H1 (cell line): Measurements from ENCODE around the gene STX18. TPM values are rescaled to one million over a fixed set of nuclear protein-coding genes. Genes with fewer than 3 reads are reported as not detected.

Source experiments
- CTCF ChIA-PET: fragments of 300-600 bp; sonication (Branson Sonifier 250); formaldehyde crosslinking; loops from one replicate; lab custom pipeline; 2021; ENCODE audit not compliant: partially characterized antibody; lab: Charles Lee
- POLR2A ChIA-PET: fragments of 300-600 bp; sonication (Branson Sonifier 250); formaldehyde crosslinking; loops from one replicate; lab custom pipeline; 2021; ENCODE audit warnings: inconsistent platforms; ENCODE audit not compliant: partially characterized antibody; lab: Charles Lee
- DNase-seq, 2 experiments: peaks; one replicate each; pipeline versions ENCODE4 v3.0.0 to v3.0.0-alpha.2; 2010 to 2022; ENCODE audit warnings: low spot score in 2 of 2, low read depth in 1 of 2, mixed read lengths in 1 of 2
- FAIRE-seq: peaks from 2 replicates; lab custom pipeline; 2011; peaks lifted over from hg19 to GRCh38; lab: Jason Lieb, UNC
- H2AFZ ChIP-seq: 2 replicates; pipeline ENCODE4 v1.8.1; 2012; ENCODE audit warnings: low read length, inconsistent platforms
- H2AK5ac ChIP-seq: 2 replicates; pipeline ENCODE4 v1.6.1; 2013; ENCODE audit warnings: low read depth, low read length
- H2BK120ac ChIP-seq: replicated peaks from 2 replicates; pipeline ENCODE3; 2013; ENCODE audit warnings: low read depth, low read length, inconsistent platforms
- H2BK12ac ChIP-seq: 2 replicates; pipeline ENCODE4 v1.6.1; 2013; ENCODE audit warnings: low read depth, low read length
- H2BK15ac ChIP-seq: 2 replicates; pipeline ENCODE4 v1.6.1; 2013; ENCODE audit warnings: low read length
- H2BK20ac ChIP-seq: 2 replicates; pipeline ENCODE4 v1.6.1; 2013; ENCODE audit warnings: low read length
- H2BK5ac ChIP-seq: 2 replicates; pipeline ENCODE4 v1.6.1; 2013; ENCODE audit warnings: low read depth, low read length
- H3K14ac ChIP-seq: 2 replicates; pipeline ENCODE4 v1.6.1; 2013; ENCODE audit warnings: inconsistent platforms; ENCODE audit not compliant: insufficient read length
- H3K18ac ChIP-seq: 2 replicates; pipeline ENCODE4 v1.6.1; 2013; ENCODE audit warnings: low read length; ENCODE audit errors: extremely low read depth
- H3K23ac ChIP-seq: 2 replicates; pipeline ENCODE4 v1.6.1; 2013; ENCODE audit warnings: inconsistent platforms; ENCODE audit not compliant: insufficient read length
- H3K23me2 ChIP-seq: 2 replicates; pipeline ENCODE4 v1.6.1; 2013; ENCODE audit warnings: low read depth, low read length
- H3K27ac ChIP-seq: 2 replicates; pipeline ENCODE4 v1.6.1; 2011; ENCODE audit warnings: low read depth, low read length, inconsistent platforms
- H3K27me3 ChIP-seq, 4 experiments: replicated peaks in 1 of 4; 1 replicate in 1 of 4; 2 replicates in 3 of 4; pipeline versions ENCODE4 v1.6.1 to v1.8.1; 2011 to 2013; ENCODE audit warnings: low read length in 3 of 4, mild to moderate bottlenecking in 3 of 4, inconsistent platforms in 2 of 4, mixed read lengths in 2 of 4, moderate library complexity in 1 of 4; ENCODE audit not compliant: control insufficient read depth in 3 of 4, insufficient read depth in 3 of 4; ENCODE audit errors: extremely low read depth in 1 of 4
- H3K36me3 ChIP-seq, 4 experiments: 2 replicates each; pipeline versions ENCODE4 v1.6.1 to v1.8.1; 2011 to 2013; ENCODE audit warnings: mild to moderate bottlenecking in 4 of 4, low read length in 3 of 4, moderate library complexity in 2 of 4, control low read depth in 1 of 4, inconsistent platforms in 1 of 4; ENCODE audit not compliant: insufficient read depth in 4 of 4, control insufficient read depth in 2 of 4
- H3K4ac ChIP-seq: replicated peaks from 2 replicates; pipeline ENCODE3; 2013; ENCODE audit warnings: low read length, low read depth, mixed read lengths, inconsistent platforms; ENCODE audit not compliant: insufficient read length
- H3K4me1 ChIP-seq, 4 experiments: replicated peaks in 1 of 4; 1 replicate in 1 of 4; 2 replicates in 3 of 4; pipeline versions ENCODE4 v1.6.1 to v1.8.1; 2011 to 2013; ENCODE audit warnings: low read length in 3 of 4, inconsistent platforms in 2 of 4, mixed read lengths in 1 of 4; ENCODE audit not compliant: insufficient read depth in 4 of 4, control insufficient read depth in 3 of 4
- H3K4me2 ChIP-seq, 2 experiments: 2 replicates each; pipeline versions ENCODE4 v1.6.1 to v1.8.1; 2011 to 2013; ENCODE audit warnings: low read depth in 2 of 2, low read length in 2 of 2, control low read depth in 1 of 2, inconsistent platforms in 1 of 2, mild to moderate bottlenecking in 1 of 2; ENCODE audit not compliant: insufficient read depth in 1 of 2
- H3K4me3 ChIP-seq, 4 experiments: fragments of 200-600, 300-600 bp in 1 of 4; sonication (generic), shearing (Covaris generic), sonication (Bioruptor Twin) in 1 of 4; 2 replicates each; pipeline versions ENCODE4 v1.5.1 to v1.8.1; 2011 to 2016; ENCODE audit warnings: low read length in 4 of 4, low read depth in 3 of 4, control low read depth in 2 of 4, inconsistent platforms in 2 of 4, mild to moderate bottlenecking in 2 of 4, mixed read lengths in 1 of 4, moderate library complexity in 1 of 4; ENCODE audit not compliant: insufficient read depth in 2 of 4; ENCODE audit errors: extremely low read depth in 1 of 4
- H3K56ac ChIP-seq: replicated peaks from 2 replicates; pipeline ENCODE3; 2013; ENCODE audit warnings: low read depth, mild to moderate bottlenecking, mixed read lengths, low read length, inconsistent platforms; ENCODE audit not compliant: insufficient read length
- H3K79me1 ChIP-seq: 2 replicates; pipeline ENCODE4 v1.6.1; 2013; ENCODE audit warnings: low read depth, low read length, control low read depth
- H3K79me2 ChIP-seq, 2 experiments: 2 replicates each; pipeline versions ENCODE4 v1.6.1 to v1.8.1; 2012 to 2013; ENCODE audit warnings: low read length in 2 of 2, mild to moderate bottlenecking in 2 of 2, inconsistent platforms in 1 of 2; ENCODE audit not compliant: insufficient read depth in 2 of 2, control insufficient read depth in 1 of 2
- H3K9ac ChIP-seq, 4 experiments: replicated peaks in 1 of 4; 1 replicate in 1 of 4; 2 replicates in 3 of 4; pipeline versions ENCODE4 v1.6.1 to v1.8.1; 2011 to 2013; ENCODE audit warnings: low read depth in 3 of 4, low read length in 3 of 4, control low read depth in 2 of 4, mild to moderate bottlenecking in 2 of 4, moderate library complexity in 2 of 4, inconsistent platforms in 1 of 4; ENCODE audit errors: extremely low read depth in 1 of 4
- H3K9me3 ChIP-seq, 2 experiments: 2 replicates each; pipeline versions ENCODE4 v1.6.1 to v1.8.1; 2012 to 2013; ENCODE audit warnings: mild to moderate bottlenecking in 2 of 2, moderate library complexity in 2 of 2, control low read depth in 1 of 2, inconsistent platforms in 1 of 2, low read depth in 1 of 2, low read length in 1 of 2, mixed read lengths in 1 of 2; ENCODE audit not compliant: insufficient read depth in 2 of 2
- H4K20me1 ChIP-seq, 2 experiments: replicated peaks in 1 of 2; 2 replicates each; pipeline versions ENCODE3 to v1.8.1; 2011 to 2013; ENCODE audit warnings: inconsistent platforms in 2 of 2, low read length in 2 of 2, mild to moderate bottlenecking in 1 of 2; ENCODE audit not compliant: insufficient read depth in 2 of 2, control insufficient read depth in 1 of 2
- H4K5ac ChIP-seq: 2 replicates; pipeline ENCODE4 v1.6.1; 2013; ENCODE audit warnings: low read length, low read depth, mixed read lengths, inconsistent platforms; ENCODE audit not compliant: insufficient read length
- H4K8ac ChIP-seq: 2 replicates; pipeline ENCODE4 v1.8.0; 2013; ENCODE audit warnings: mild to moderate bottlenecking, moderate library complexity, low read length, inconsistent platforms; ENCODE audit not compliant: insufficient read depth; ENCODE audit errors: extremely low read depth
- H4K91ac ChIP-seq: replicated peaks from 2 replicates; pipeline ENCODE3; 2013; ENCODE audit warnings: low read length, mixed read lengths, inconsistent platforms; ENCODE audit not compliant: insufficient read length
- CEBPB ChIP-seq: IDR thresholded peaks from 2 replicates; pipeline ENCODE4 v1.6.1; 2012; ENCODE audit warnings: low read depth, low read length
- CTCF ChIP-seq, 3 experiments: IDR thresholded peaks; 1 replicate in 2 of 3; 2 replicates in 1 of 3; pipeline versions ENCODE4 v1.5.1 to v1.6.1; 2011; ENCODE audit warnings: low read length in 3 of 3, mild to moderate bottlenecking in 3 of 3, inconsistent platforms in 2 of 3, low read depth in 1 of 3, moderate library complexity in 1 of 3; ENCODE audit not compliant: insufficient read depth in 1 of 3; ENCODE audit errors: control extremely low read depth in 1 of 3
- GTF2F1 ChIP-seq: IDR thresholded peaks from 2 replicates; pipeline ENCODE4 v1.6.1; 2012; ENCODE audit warnings: low read depth, low read length, improper control_type of control experiment, borderline replicate concordance
- RAD21 ChIP-seq, 2 experiments: IDR thresholded peaks in 1 of 2; conservative IDR thresholded peaks in 1 of 2; 2 replicates each; pipeline ENCODE4 v1.6.1; 2011; ENCODE audit warnings: low read depth in 2 of 2, low read length in 2 of 2, improper control_type of control experiment in 1 of 2, inconsistent platforms in 1 of 2, mild to moderate bottlenecking in 1 of 2, moderate library complexity in 1 of 2
- SP1 ChIP-seq: IDR thresholded peaks from 2 replicates; pipeline ENCODE4 v1.6.1; 2011; ENCODE audit warnings: low read depth, low read length
- WGBS, 2 experiments: shearing (Covaris generic) in 1 of 2; methylation state at CpG; one replicate each; pipeline versions ENCODE4 v1.1.6 to v1.1.7; 2013 to 2015; ENCODE audit warnings: low lambda C conversion rate in 2 of 2, mixed read lengths in 2 of 2, inconsistent platforms in 1 of 2, low coverage in 1 of 2, missing lambda C conversion rate in 1 of 2; ENCODE audit not compliant: insufficient replicate concordance in 2 of 2, insufficient coverage in 1 of 2, insufficient read length in 1 of 2; ENCODE audit errors: extremely low coverage in 1 of 2, missing lambda C conversion rate in 1 of 2; 5-methylcytosine and 5-hydroxymethylcytosine counted together
- polyA plus RNA-seq, 7 experiments: library from polyadenylated mRNA; depleted of rRNA in 3 of 7; stranded (reverse) in 5 of 7; unstranded in 2 of 7; fragments of >200 nt in 5 of 7; fragments of 200-250 nt in 2 of 7; gene quantifications; 1 replicate in 5 of 7; 2 replicates in 1 of 7; 4 replicates in 1 of 7; pipeline versions ENCODE4 v1.2.1 to v1.2.3, GENCODE V29; 2011 to 2013; ENCODE audit warnings: missing spikeins in 2 of 7, mixed read lengths in 2 of 7
- total RNA-seq: library from RNA; stranded (reverse); fragmentation: NEBNext Ultra II Directional; extraction: Animal tissue kit (Norgen Biotek cat#: 25700); gene quantifications from 2 replicates; pipeline ENCODE4 v1.2.1, GENCODE V29; 2021

Gene STX18
- total and polyA plus RNA-seq, 2 of the 8 experiments (the other 6 are each of a cell fraction or from before 2014, with no cell fraction given), result 14.6 to 18.3 TPM

- Histone ChIP-seq H3K4ac (peak overlapping the region; percentile 28), H2BK20ac (no peak overlapping the region), H3K56ac (no peak overlapping the region), H3K14ac (no peak overlapping the region), H3K79me2 (no peaks in the 10 kb centered on the region), H3K79me1 (no peaks in the 10 kb centered on the region; the same call in 1 of the 2 replicates), H2AK5ac (no peak overlapping the region), H3K27ac (no peak overlapping the region), H4K5ac (no peak overlapping the region), H2AFZ (0 out of 2 replicates have a peak overlapping the region, but pooled peaks have one; percentile 14), H3K9ac (no peak overlapping the region), H2BK120ac (no peak overlapping the region), H3K18ac (no peak overlapping the region), H2BK15ac (0 out of 2 replicates have a peak overlapping the region, but pooled peaks have one; percentile 25), H3K4me3 (no peak overlapping the region), H4K8ac (peak overlapping the region; percentile 36; the same call in 1 of the 2 replicates), H3K9me3 (no peaks in the 10 kb centered on the region), H3K4me1 (peaks cover 0 to 12% (median 4%) of the 10 kb centered on the region in 4 experiments; a peak in 6 of 7 replicates), H3K27me3 (peaks cover 0 to 1% (median 0%) of the 10 kb centered on the region in 4 experiments; a peak in 2 of 7 replicates), H3K23ac (no peak overlapping the region), H3K4me2 (no peak overlapping the region), H4K91ac (peak overlapping the region; percentile 73), H2BK5ac (no peak overlapping the region), H4K20me1 (no peaks in the 10 kb centered on the region), H2BK12ac (peak overlapping the region; percentile 63; the same call in 1 of the 2 replicates), H3K36me3 (no peaks in the 10 kb centered on the region), H3K23me2 (no peaks in the 10 kb centered on the region; the same call in 1 of the 2 replicates)
- POLR2A ChIA-PET, result interaction anchor here (0.8 kb wide), 1 partner anchor 17 kb away, joined by 3 read pairs; no protein-coding TSS in a partner anchor
- TF ChIP-seq CEBPB (no peak), GTF2F1 (no peak), CTCF (IDR thresholded peaks at IDR 0.05; ENCODE audit: control extremely low read depth in 1 of 3, insufficient read depth in 1 of 3, low read depth in 1 of 3, low read length in 3 of 3) (peak in 2 of 3 experiments; percentile 26 to 29; a peak in 2 of 4 replicates), RAD21 (IDR thresholded peaks at IDR 0.05 in 1 of 2, conservative IDR thresholded peaks at IDR 0.05 in 1 of 2; ENCODE audit: low read depth in 2 of 2, low read length in 2 of 2) (peak in 1 of 2 experiments; percentile 22; a peak in 1 of 4 replicates), SP1 (no peak)
- 66% methylated on average over 6 of the region's 6 CpGs; no CpG with 5 or more reads in 1 of the 2 experiments for WGBS, 2 experiments
- FAIRE-seq (no peak), DNase-seq (no peak)
- CTCF ChIA-PET, result interaction anchor here (1.0 to 4.6 kb wide), 12 partner anchors 11 to 109 kb away, joined by 3 to 17 read pairs (median 4); no protein-coding TSS in a partner anchor
Measured at GRCh38 chr4:4379540-4380087, 162.2 kb downstream of the STX18 start.
